HCT116 (cell line): ENCODE measurements around the gene PTPRC.

Experiments
- YY1 ChIP-seq: IDR thresholded peaks from 2 replicates; pipeline ENCODE4 v1.6.1; 2011; ENCODE audit warnings: low read length, low read depth, moderate library complexity, mild to moderate bottlenecking; ENCODE audit not compliant: insufficient replicate concordance; ENCODE audit errors: extremely low read depth
- TF ChIP-seq, protein P1 (sequence below), 3 experiments: fragments of 200-600 bp in 1 of 3; sonication (generic) in 1 of 3; IDR thresholded peaks in 2 of 3; conservative IDR thresholded peaks in 1 of 3; 2 replicates each; pipeline ENCODE4 v1.5.1; 2012 to 2017; ENCODE audit warnings: low read depth in 2 of 3, low read length in 2 of 3, antibody characterized with exemption in 1 of 3, borderline replicate concordance in 1 of 3, control low read depth in 1 of 3, mild to moderate bottlenecking in 1 of 3, mixed read lengths in 1 of 3, mixed run types in 1 of 3, moderate library complexity in 1 of 3; ENCODE audit not compliant: insufficient read depth in 1 of 3

DNA sequence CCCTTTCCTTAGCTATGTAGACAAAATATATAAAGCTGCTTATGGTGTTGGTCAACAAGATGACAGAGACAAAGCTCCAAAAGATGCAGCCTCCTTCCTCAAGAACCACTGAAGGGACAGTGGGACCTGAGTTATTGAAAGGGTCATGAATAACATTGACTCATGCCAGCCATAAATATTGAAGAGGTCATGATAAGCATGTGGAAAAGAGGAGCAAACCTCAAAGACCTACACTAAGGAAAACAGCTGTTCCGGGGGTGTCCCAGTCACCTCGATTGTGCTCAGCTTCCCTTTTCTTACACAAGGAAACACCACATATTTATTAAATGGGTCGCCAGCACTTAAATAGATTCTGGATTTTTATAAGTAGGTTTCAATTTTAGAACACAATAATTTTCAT lies 112.9 kb downstream of the PTPRC start:
- TF ChIP-seq YY1: no peak
- TF ChIP-seq, protein P1, sequence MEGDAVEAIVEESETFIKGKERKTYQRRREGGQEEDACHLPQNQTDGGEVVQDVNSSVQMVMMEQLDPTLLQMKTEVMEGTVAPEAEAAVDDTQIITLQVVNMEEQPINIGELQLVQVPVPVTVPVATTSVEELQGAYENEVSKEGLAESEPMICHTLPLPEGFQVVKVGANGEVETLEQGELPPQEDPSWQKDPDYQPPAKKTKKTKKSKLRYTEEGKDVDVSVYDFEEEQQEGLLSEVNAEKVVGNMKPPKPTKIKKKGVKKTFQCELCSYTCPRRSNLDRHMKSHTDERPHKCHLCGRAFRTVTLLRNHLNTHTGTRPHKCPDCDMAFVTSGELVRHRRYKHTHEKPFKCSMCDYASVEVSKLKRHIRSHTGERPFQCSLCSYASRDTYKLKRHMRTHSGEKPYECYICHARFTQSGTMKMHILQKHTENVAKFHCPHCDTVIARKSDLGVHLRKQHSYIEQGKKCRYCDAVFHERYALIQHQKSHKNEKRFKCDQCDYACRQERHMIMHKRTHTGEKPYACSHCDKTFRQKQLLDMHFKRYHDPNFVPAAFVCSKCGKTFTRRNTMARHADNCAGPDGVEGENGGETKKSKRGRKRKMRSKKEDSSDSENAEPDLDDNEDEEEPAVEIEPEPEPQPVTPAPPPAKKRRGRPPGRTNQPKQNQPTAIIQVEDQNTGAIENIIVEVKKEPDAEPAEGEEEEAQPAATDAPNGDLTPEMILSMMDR (IDR thresholded peaks at IDR 0.05 in 2 of 3, conservative IDR thresholded peaks at IDR 0.05 in 1 of 3; ENCODE audit: borderline replicate concordance in 1 of 3, insufficient read depth in 1 of 3, low read depth in 2 of 3, low read length in 2 of 3): no peak
